ENCODE data around the gene RALGPS1. TPM values are rescaled to one million over a fixed set of nuclear protein-coding genes. Genes with fewer than 3 reads are reported as not detected.
A peak's percentile ranks its signal among the peaks of the same experiment; 100 is the strongest.
"Not testable (repeated sequence)": the region's sequence is repeated elsewhere in the genome, so short reads cannot be mapped to it uniquely, and the experiment has no call there.

RALGPS1 gene
- total RNA-seq, 2 experiments from 2014 or later, result 1.9 to 2.2 TPM

DNA sequence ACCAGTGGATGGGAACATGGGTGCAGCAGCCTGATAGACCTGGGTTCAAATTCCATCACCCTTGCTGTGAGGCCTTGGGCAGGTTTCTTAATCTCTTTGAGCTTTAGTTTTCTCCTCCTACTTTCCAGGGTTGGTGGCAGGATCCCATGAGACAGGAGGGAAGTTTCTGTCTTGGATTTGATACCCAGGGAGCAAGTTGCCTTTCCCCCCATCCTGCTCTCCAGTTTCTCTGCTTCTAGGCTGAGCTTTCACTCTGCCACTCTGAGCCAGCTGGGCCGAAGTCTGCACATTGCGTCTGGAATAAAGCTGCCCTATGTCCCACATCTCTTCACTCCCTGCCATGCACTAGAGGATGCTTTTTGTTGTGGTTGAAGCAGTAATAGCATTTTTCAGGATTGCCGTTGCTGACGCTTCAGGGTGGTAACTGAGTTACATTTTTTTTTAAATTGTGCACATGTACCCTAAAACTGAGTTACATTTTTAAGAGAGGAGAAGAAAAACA is 248.3 kb downstream of the RALGPS1 start:
- H3K36me3 Mint-ChIP-seq (ENCODE audit: low read depth), result no peaks in the 10 kb centered on the region
- H3K27me3 Mint-ChIP-seq, result peaks cover 5% of the 10 kb centered on the region
- POLR2A ChIA-PET, result interaction anchor here (0.5 kb wide), 1 partner anchor 326 kb away, joined by 7 read pairs; no protein-coding TSS in a partner anchor
- CTCF ChIA-PET, result interaction anchor here (1.0 to 1.1 kb wide), 2 partner anchors 13 to 177 kb away, joined by 3 to 4 read pairs; no protein-coding TSS in a partner anchor
- H3K9me3 Mint-ChIP-seq, result no peaks in the 10 kb centered on the region
- no peak overlapping the region for H3K27ac Mint-ChIP-seq
- H3K4me3 Mint-ChIP-seq, result no peak overlapping the region
- DNase-seq, result no peak
- H3K4me1 Mint-ChIP-seq, result peaks cover 23% of the 10 kb centered on the region

DNA sequence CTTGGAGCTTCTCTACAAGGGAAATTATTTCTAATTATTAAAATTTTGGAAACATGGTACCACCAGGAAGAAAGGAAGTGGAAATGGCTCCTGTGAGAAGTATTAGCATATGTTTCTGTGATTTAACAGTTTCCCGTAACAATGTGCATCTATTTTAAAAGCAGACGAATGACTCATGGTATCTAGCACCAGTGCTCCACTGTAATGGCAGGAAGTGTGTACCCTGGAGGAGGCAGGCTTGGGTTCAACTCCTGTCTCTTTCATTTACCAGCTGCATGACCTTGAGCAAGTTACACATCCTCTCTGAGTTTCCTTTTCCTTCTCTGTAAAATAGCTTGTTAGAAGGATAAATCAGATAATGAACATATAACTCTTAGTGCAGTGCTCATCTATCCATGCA is 248.8 kb downstream of the RALGPS1 start:
- Mint-ChIP-seq H3K4me1 (peaks cover 23% of the 10 kb centered on the region), H3K27me3 (peaks cover 4% of the 10 kb centered on the region), H3K36me3 (ENCODE audit: low read depth) (no peaks in the 10 kb centered on the region), H3K27ac (no peak overlapping the region), H3K9me3 (no peaks in the 10 kb centered on the region), H3K4me3 (no peak overlapping the region)
- ChIA-PET POLR2A (no interaction called here), CTCF (interaction anchor here (1.0 to 1.6 kb wide), 3 partner anchors 9 to 177 kb away, joined by 4 to 5 read pairs (median 4); no protein-coding TSS in a partner anchor)
- peak; percentile 23 for DNase-seq

GRCh38 chr9:127165116-127165515 is 250.5 kb downstream of the RALGPS1 start:
- Mint-ChIP-seq H3K9me3 (no peaks in the 10 kb centered on the region), H3K27me3 (peaks cover 2% of the 10 kb centered on the region), H3K4me3 (no peak overlapping the region), H3K27ac (peak overlapping the region; percentile 47), H3K36me3 (ENCODE audit: low read depth) (no peaks in the 10 kb centered on the region), H3K4me1 (peaks cover 23% of the 10 kb centered on the region)
- CTCF ChIA-PET, result interaction anchor here (1.1 to 1.6 kb wide), 3 partner anchors 14 to 34 kb away, joined by 3 to 5 read pairs (median 5); no protein-coding TSS in a partner anchor
- no peak for DNase-seq
- POLR2A ChIA-PET, result no interaction called here

GRCh38 chr9:127166111-127166510 is 251.5 kb downstream of the RALGPS1 start:
- H3K36me3 Mint-ChIP-seq (ENCODE audit: low read depth), result no peaks in the 10 kb centered on the region
- no peaks in the 10 kb centered on the region for H3K9me3 Mint-ChIP-seq
- peaks cover 2% of the 10 kb centered on the region for H3K27me3 Mint-ChIP-seq
- no peak overlapping the region for H3K27ac Mint-ChIP-seq
- no peak for DNase-seq
- POLR2A ChIA-PET, result no interaction called here
- CTCF ChIA-PET, result interaction anchor here (0.6 to 1.1 kb wide), 2 partner anchors 14 to 80 kb away, joined by 3 to 5 read pairs; no protein-coding TSS in a partner anchor
- peaks cover 23% of the 10 kb centered on the region for H3K4me1 Mint-ChIP-seq
- no peak overlapping the region for H3K4me3 Mint-ChIP-seq

DNA sequence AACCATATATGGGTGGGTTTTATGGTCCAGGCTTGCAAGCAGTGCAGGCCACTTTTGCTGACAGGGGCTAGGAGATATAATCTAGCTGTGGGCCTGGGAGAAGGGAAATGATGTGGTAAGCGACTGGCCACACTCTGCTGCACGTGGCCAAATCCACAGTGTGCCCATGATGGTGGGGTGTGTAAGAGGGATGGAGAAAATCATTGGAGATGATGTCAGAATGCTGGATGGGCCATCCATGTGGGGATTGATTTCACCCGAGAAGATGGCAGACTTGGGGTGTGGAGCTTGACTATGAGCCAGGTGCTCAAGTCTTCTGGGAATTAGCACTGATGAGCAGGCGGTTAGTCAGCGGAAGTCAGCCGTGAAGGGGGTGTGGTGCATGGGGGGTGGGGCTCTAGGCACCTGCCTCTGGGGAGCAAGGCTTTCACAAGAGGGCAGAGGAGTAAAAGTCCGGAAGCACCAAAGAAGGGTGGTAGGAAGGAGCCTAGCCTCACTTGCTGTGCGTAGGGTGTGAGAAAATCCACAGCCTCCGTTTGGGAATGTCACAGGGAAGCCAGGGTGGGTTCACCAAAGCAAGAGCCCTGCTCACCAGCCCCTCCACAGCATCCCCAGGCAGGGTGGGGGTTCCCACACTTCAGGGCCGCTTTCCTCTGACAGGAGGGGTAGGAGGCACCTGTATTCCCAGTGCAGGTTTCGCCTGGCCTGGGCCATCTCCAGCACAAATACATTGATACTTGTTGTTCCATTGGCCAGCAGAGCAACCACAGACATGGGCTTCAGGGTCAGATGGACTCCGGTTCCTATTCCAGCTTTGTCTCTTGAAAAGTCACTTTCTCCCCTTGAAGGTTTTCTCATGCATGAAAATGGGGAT is 252.3 kb downstream of the RALGPS1 start:
- ChIA-PET POLR2A (no interaction called here), CTCF (interaction anchor here (0.6 kb wide), 1 partner anchor 81 kb away, joined by 3 read pairs; no protein-coding TSS in a partner anchor)
- no peak for DNase-seq
- H3K4me3 Mint-ChIP-seq, result no peak overlapping the region
- H3K27me3 Mint-ChIP-seq, result peaks cover 2% of the 10 kb centered on the region
- no peak overlapping the region for H3K27ac Mint-ChIP-seq
- H3K9me3 Mint-ChIP-seq, result no peaks in the 10 kb centered on the region
- H3K4me1 Mint-ChIP-seq, result peaks cover 20% of the 10 kb centered on the region
- H3K36me3 Mint-ChIP-seq (ENCODE audit: low read depth), result no peaks in the 10 kb centered on the region

GRCh38 chr9:127167560-127168326 is 253.2 kb downstream of the RALGPS1 start:
- Mint-ChIP-seq H3K4me1 (peaks cover 12% of the 10 kb centered on the region), H3K9me3 (no peaks in the 10 kb centered on the region), H3K36me3 (ENCODE audit: low read depth) (no peaks in the 10 kb centered on the region), H3K4me3 (no peak overlapping the region), H3K27ac (no peak overlapping the region), H3K27me3 (peaks cover 2% of the 10 kb centered on the region)
- no peak for DNase-seq
- ChIA-PET CTCF (interaction anchor here (0.8 to 1.4 kb wide), 2 partner anchors 12 to 203 kb away, joined by 3 read pairs; no protein-coding TSS in a partner anchor), POLR2A (no interaction called here)

DNA sequence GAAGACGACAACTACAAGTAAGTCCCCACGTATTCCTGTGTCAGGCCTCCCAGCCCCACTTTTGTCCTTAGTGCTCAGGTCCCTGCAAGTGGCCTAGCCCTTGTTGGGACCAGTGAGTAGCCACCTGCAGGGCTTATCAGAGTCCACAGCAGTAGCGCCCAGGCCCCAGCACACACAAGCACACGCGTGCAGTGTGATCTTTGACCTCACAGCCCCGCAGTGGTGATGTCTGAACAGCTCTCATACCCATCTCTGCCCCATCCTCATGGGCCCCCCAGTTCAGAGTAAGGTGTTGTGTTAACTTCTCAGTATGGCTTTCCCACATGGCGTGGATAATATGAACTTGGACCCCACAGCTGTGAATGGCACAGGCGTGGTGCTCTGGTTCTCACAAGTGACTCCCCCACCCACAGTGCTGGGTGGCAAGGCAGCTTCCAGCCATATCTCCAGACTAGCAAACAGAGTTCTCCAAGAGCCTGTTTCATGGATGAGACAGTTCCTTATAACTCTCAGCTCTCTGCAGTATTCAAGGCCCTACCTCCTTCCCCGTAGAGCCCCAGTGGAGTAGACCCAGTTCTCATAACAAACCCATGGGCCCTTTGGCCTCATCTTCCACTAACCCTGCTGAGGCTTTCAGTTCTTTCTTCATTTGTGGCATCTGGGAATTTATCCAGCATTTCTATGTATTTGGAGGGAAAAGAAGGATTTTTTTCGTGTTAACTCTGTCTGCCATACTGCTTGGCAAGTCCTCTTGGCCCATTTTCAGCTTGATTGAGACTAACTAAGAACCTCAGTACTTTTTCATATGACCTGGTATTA is 254.4 kb downstream of the RALGPS1 start:
- Mint-ChIP-seq H3K27ac (no peak overlapping the region), H3K9me3 (no peaks in the 10 kb centered on the region), H3K27me3 (peaks cover 2% of the 10 kb centered on the region), H3K36me3 (ENCODE audit: low read depth) (no peaks in the 10 kb centered on the region), H3K4me1 (peaks cover under 1% of the 10 kb centered on the region), H3K4me3 (no peak overlapping the region)
- POLR2A ChIA-PET, result no interaction called here
- no peak for DNase-seq
- CTCF ChIA-PET, result interaction anchor here (0.5 to 1.4 kb wide), 2 partner anchors 204 to 256 kb away, joined by 3 to 5 read pairs; no protein-coding TSS in a partner anchor

DNA sequence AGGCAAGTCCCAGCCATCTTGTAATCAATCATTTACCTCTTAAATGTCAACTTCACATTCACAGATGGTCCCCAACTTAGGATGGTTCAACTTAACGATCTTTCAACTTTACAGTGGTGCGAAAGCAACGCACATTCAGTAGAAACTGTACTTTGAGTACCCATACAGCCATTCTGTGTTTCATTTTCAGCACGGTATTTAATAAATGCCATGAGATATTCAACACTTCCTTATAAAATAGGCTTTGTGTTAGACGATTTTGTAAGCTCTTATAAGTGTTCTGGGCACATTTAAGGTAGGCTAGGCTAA is 254.9 kb downstream of the RALGPS1 start:
- no peak overlapping the region for H3K4me3 Mint-ChIP-seq
- no peak for DNase-seq
- CTCF ChIA-PET, result interaction anchor here (1.4 kb wide), 1 partner anchor 204 kb away, joined by 3 read pairs; no protein-coding TSS in a partner anchor
- no peaks in the 10 kb centered on the region for H3K4me1 Mint-ChIP-seq
- peaks cover 2% of the 10 kb centered on the region for H3K27me3 Mint-ChIP-seq
- no peak overlapping the region for H3K27ac Mint-ChIP-seq
- no peaks in the 10 kb centered on the region for H3K36me3 Mint-ChIP-seq (ENCODE audit: low read depth)
- POLR2A ChIA-PET, result no interaction called here
- no peaks in the 10 kb centered on the region for H3K9me3 Mint-ChIP-seq

- Mint-ChIP-seq H3K27me3 (peaks cover 2% of the 10 kb centered on the region), H3K36me3 (ENCODE audit: low read depth) (no peaks in the 10 kb centered on the region), H3K9me3 (no peaks in the 10 kb centered on the region), H3K4me1 (no peaks in the 10 kb centered on the region), H3K4me3 (no peak overlapping the region), H3K27ac (no peak overlapping the region)
- ChIA-PET CTCF (no interaction called here), POLR2A (no interaction called here)
- DNase-seq, result no peak
These were observed 255.5 kb downstream of the RALGPS1 start for GRCh38 chr9:127170103-127170502.

GRCh38 chr9:127170652-127171051 is 256.1 kb downstream of the RALGPS1 start:
- Mint-ChIP-seq H3K36me3 (ENCODE audit: low read depth) (no peaks in the 10 kb centered on the region), H3K9me3 (no peaks in the 10 kb centered on the region), H3K4me1 (no peaks in the 10 kb centered on the region), H3K4me3 (no peak overlapping the region), H3K27ac (no peak overlapping the region), H3K27me3 (no peaks in the 10 kb centered on the region)
- CTCF ChIA-PET, result no interaction called here
- POLR2A ChIA-PET, result no interaction called here
- DNase-seq, result no peak

- H3K27me3 Mint-ChIP-seq; H3K4me1 Mint-ChIP-seq; H3K36me3 Mint-ChIP-seq (ENCODE audit: low read depth); DNase-seq; POLR2A ChIA-PET; CTCF ChIA-PET; H3K4me3 Mint-ChIP-seq; H3K9me3 Mint-ChIP-seq; H3K27ac Mint-ChIP-seq: not testable (repeated sequence)
These were observed 256.8 kb downstream of the RALGPS1 start for GRCh38 chr9:127171348-127171747.

GRCh38 chr9:127172066-127172707 is 257.6 kb downstream of the RALGPS1 start:
- H3K27me3 Mint-ChIP-seq, result no peaks in the 10 kb centered on the region
- H3K4me3 Mint-ChIP-seq, result no peak overlapping the region
- no peaks in the 10 kb centered on the region for H3K4me1 Mint-ChIP-seq
- H3K27ac Mint-ChIP-seq, result no peak overlapping the region
- DNase-seq, result no peak
- CTCF ChIA-PET, result no interaction called here
- H3K9me3 Mint-ChIP-seq, result no peaks in the 10 kb centered on the region
- POLR2A ChIA-PET, result no interaction called here
- H3K36me3 Mint-ChIP-seq (ENCODE audit: low read depth), result no peaks in the 10 kb centered on the region
